B cell (primary cell): ENCODE results near the gene DGCR8. TPM values are rescaled to one million over a fixed set of nuclear protein-coding genes. Genes with fewer than 3 reads are reported as not detected.

ENCODE experiments used
- ATAC-seq: fragments of 200-7000 bp; cut with Tn5 transposase; one replicate; pipeline ENCODE4 v1.10.0; 2021; ENCODE audit warnings: low read depth, mild to moderate bottlenecking, moderate number of reproducible peaks, moderate library complexity
- CTCF ChIA-PET: fragments of 350-600 bp; sonication (Branson Sonifier 250); formaldehyde crosslinking; loops from one replicate; lab custom pipeline; 2021; ENCODE audit warnings: antibody characterized with exemption, inconsistent platforms; lab: Charles Lee
- POLR2A ChIA-PET: fragments of 350-600 bp; sonication (Branson Sonifier 250); formaldehyde crosslinking; loops from one replicate; lab custom pipeline; 2021; ENCODE audit warnings: antibody characterized with exemption; lab: Charles Lee
- DNase-seq: peaks from one replicate; pipeline ENCODE4 v3.0.0; 2013
- H2AFZ ChIP-seq: 2 replicates; pipeline ENCODE4 v1.6.1; 2012; ENCODE audit warnings: mild to moderate bottlenecking, low read depth, low read length; ENCODE audit not compliant: insufficient read depth, poor library complexity, severe bottlenecking
- H3K27ac ChIP-seq, 2 donors: 1 replicate in 1 of 2; 2 replicates in 1 of 2; pipeline ENCODE4 v1.5.1; 2012 to 2013; ENCODE audit warnings: low read length in 2 of 2, mild to moderate bottlenecking in 2 of 2, moderate library complexity in 1 of 2
- H3K27me3 ChIP-seq, 4 experiments: fragments of 200-600 bp in 1 of 4; sonication (generic) in 1 of 4; replicated peaks in 1 of 4; 1 replicate in 2 of 4; 2 replicates in 2 of 4; pipeline versions ENCODE4 v1.6.1 to v1.7.0; 2013 to 2016; ENCODE audit warnings: low read length in 3 of 4, mild to moderate bottlenecking in 2 of 4, mixed read lengths in 1 of 4, moderate library complexity in 1 of 4; ENCODE audit not compliant: insufficient read depth in 4 of 4, control insufficient read depth in 3 of 4; ENCODE audit errors: control extremely low read depth in 1 of 4
- H3K36me3 ChIP-seq, 2 experiments: replicated peaks in 1 of 2; 1 replicate in 1 of 2; 2 replicates in 1 of 2; pipeline versions ENCODE4 v1.6.1 to v1.7.1; 2013; ENCODE audit warnings: low read length in 1 of 2; ENCODE audit not compliant: insufficient read depth in 2 of 2, control insufficient read depth in 1 of 2; ENCODE audit errors: control extremely low read depth in 1 of 2, extremely low read depth in 1 of 2
- H3K4me1 ChIP-seq, 2 donors: fragments of 200-600 bp in 1 of 2; sonication (generic) in 1 of 2; 1 replicate in 1 of 2; 2 replicates in 1 of 2; pipeline versions ENCODE4 v1.5.1 to v1.6.1; 2013 to 2017; ENCODE audit warnings: low read length in 2 of 2; ENCODE audit not compliant: control insufficient read depth in 2 of 2, insufficient read depth in 2 of 2
- H3K4me2 ChIP-seq: replicated peaks from 2 replicates; pipeline ENCODE3; 2012; ENCODE audit warnings: mild to moderate bottlenecking, low read depth, low read length; ENCODE audit not compliant: poor library complexity, severe bottlenecking
- H3K4me3 ChIP-seq, 5 experiments: fragments of 200-600 bp in 1 of 5; sonication (generic) in 1 of 5; 1 replicate in 3 of 5; 2 replicates in 2 of 5; pipeline versions ENCODE4 v1.5.1 to v1.7.0; 2011 to 2016; ENCODE audit warnings: low read length in 4 of 5, mild to moderate bottlenecking in 4 of 5, low read depth in 2 of 5, control low read depth in 1 of 5, moderate library complexity in 1 of 5; ENCODE audit not compliant: insufficient read depth in 1 of 5; ENCODE audit errors: control extremely low read depth in 1 of 5, extremely low read depth in 1 of 5
- H3K79me2 ChIP-seq: fragments of 200-600 bp; sonication (generic); one replicate; pipeline ENCODE4 v1.6.0; 2016; ENCODE audit warnings: low read length; ENCODE audit not compliant: control insufficient read depth, insufficient read depth
- H3K9ac ChIP-seq: fragments of 200-600 bp; sonication (generic); 2 replicates; pipeline ENCODE4 v1.6.1; 2017; ENCODE audit warnings: mild to moderate bottlenecking, low read length, moderate library complexity
- H3K9me3 ChIP-seq, 3 donors: one replicate each; pipeline versions ENCODE4 v1.6.1 to v1.7.1; 2013; ENCODE audit warnings: low read length in 2 of 3; ENCODE audit not compliant: control insufficient read depth in 2 of 3, insufficient read depth in 1 of 3; ENCODE audit errors: control extremely low read depth in 1 of 3
- H4K20me1 ChIP-seq: 2 replicates; pipeline ENCODE4 v1.6.0; 2012; ENCODE audit warnings: mild to moderate bottlenecking, low read length; ENCODE audit not compliant: insufficient read depth, control insufficient read depth, poor library complexity, severe bottlenecking
- H3K27ac Mint-ChIP-seq: one replicate; pipeline ENCODE4 v1.8.0; 2021; ENCODE audit warnings: mixed read lengths
- H3K27me3 Mint-ChIP-seq: one replicate; pipeline ENCODE4 v1.8.0; 2021; ENCODE audit warnings: mixed read lengths
- H3K4me1 Mint-ChIP-seq: one replicate; pipeline ENCODE4 v1.8.0; 2021; ENCODE audit warnings: mixed read lengths
- H3K4me3 Mint-ChIP-seq: one replicate; pipeline ENCODE4 v1.8.0; 2021; ENCODE audit warnings: mixed read lengths
- H3K9me3 Mint-ChIP-seq: one replicate; pipeline ENCODE4 v1.8.0; 2022; ENCODE audit warnings: mixed read lengths; ENCODE audit not compliant: insufficient read depth
- EZH2 ChIP-seq: IDR thresholded peaks from 2 replicates; pipeline ENCODE4 v1.6.1; 2012; ENCODE audit warnings: borderline replicate concordance, low read depth, mild to moderate bottlenecking, moderate library complexity, low read length; ENCODE audit not compliant: insufficient read depth, poor library complexity, severe bottlenecking
- WGBS: methylation state at CpG from one replicate; pipeline ENCODE4 v1.1.5; 2013; ENCODE audit warnings: missing lambda C conversion rate; ENCODE audit not compliant: insufficient coverage; 5-methylcytosine and 5-hydroxymethylcytosine counted together
- intact Hi-C: fragments of 100-400 bp; cut with micrococcal nuclease; formaldehyde crosslinking; loops from one replicate; pipeline ENCODE4 v1.10.0; 2022
- polyA plus RNA-seq: library from polyadenylated mRNA; depleted of rRNA; stranded (reverse); fragments of >200 nt; gene quantifications from 2 replicates; pipeline ENCODE4 v1.2.3, GENCODE V29; 2012
- total RNA-seq, 2 donors: library from RNA; stranded (reverse); fragments of 120-200 nt in 1 of 2; gene quantifications; 1 replicate in 1 of 2; 2 replicates in 1 of 2; pipeline versions ENCODE4 v1.2.3 to v1.2.4, GENCODE V29; 2013 to 2022
- TF ChIP-seq, protein P1 (sequence below): fragments of 200-600 bp; IDR thresholded peaks from one replicate; pipeline ENCODE4 v1.8.0; 2022; ENCODE audit warnings: antibody characterized with exemption, mild to moderate bottlenecking

DGCR8 gene
- total and polyA plus RNA-seq, 2 donors (not counting 1 experiment from before 2014, with no cell fraction given) = 19.6 to 43.2 TPM

DNA sequence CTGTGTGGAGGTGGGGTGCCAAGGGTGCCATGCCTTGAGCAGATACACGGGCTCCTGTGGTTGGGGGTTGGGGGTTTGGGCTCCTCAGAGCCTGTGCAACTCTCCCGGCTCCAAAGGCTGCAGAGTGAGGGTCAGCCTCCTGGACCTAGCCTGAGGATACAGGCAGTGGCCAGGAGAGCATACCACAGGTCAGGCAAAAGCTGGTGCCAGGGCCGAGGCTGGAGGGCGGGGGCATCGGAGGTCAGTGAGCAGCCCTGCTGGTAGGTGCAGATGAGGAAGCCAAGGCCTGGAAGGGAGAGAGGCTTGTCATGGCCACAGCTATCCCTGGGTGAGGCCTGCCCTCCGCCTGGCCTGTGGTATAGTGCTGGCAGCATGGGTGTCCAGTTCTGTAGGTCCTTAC lies 25.6 kb upstream of the DGCR8 start:
- H3K4me3 Mint-ChIP-seq = no peak overlapping the region
- H3K9ac ChIP-seq = no peak overlapping the region
- ChIA-PET POLR2A (no interaction called here), CTCF (no interaction called here)
- H4K20me1 ChIP-seq = peaks cover 14% of the 10 kb centered on the region
- H3K27me3 Mint-ChIP-seq = no peaks in the 10 kb centered on the region
- no peak overlapping the region for H3K4me3 ChIP-seq
- no peaks in the 10 kb centered on the region for H3K4me1 ChIP-seq
- WGBS = 97% methylated on average over 6 of the region's 6 CpGs
- H3K9me3 Mint-ChIP-seq = no peaks in the 10 kb centered on the region
- H3K4me2 ChIP-seq = no peak overlapping the region
- H3K27ac Mint-ChIP-seq = no peak overlapping the region
- H3K9me3 ChIP-seq = no peaks in the 10 kb centered on the region
- TF ChIP-seq EZH2 = no peak
- TF ChIP-seq, protein P1, sequence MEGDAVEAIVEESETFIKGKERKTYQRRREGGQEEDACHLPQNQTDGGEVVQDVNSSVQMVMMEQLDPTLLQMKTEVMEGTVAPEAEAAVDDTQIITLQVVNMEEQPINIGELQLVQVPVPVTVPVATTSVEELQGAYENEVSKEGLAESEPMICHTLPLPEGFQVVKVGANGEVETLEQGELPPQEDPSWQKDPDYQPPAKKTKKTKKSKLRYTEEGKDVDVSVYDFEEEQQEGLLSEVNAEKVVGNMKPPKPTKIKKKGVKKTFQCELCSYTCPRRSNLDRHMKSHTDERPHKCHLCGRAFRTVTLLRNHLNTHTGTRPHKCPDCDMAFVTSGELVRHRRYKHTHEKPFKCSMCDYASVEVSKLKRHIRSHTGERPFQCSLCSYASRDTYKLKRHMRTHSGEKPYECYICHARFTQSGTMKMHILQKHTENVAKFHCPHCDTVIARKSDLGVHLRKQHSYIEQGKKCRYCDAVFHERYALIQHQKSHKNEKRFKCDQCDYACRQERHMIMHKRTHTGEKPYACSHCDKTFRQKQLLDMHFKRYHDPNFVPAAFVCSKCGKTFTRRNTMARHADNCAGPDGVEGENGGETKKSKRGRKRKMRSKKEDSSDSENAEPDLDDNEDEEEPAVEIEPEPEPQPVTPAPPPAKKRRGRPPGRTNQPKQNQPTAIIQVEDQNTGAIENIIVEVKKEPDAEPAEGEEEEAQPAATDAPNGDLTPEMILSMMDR = no peak
- no peaks in the 10 kb centered on the region for H3K27me3 ChIP-seq
- no peaks in the 10 kb centered on the region for H3K4me1 Mint-ChIP-seq
- H2AFZ ChIP-seq = no peak overlapping the region
- peaks cover 0 to 64% of the 10 kb centered on the region in 2 experiments for H3K36me3 ChIP-seq
- intact Hi-C loops = no loop called here
- ATAC-seq (no peak), DNase-seq (no peak)
- H3K27ac ChIP-seq = no peak overlapping the region
- peaks cover 3% of the 10 kb centered on the region for H3K79me2 ChIP-seq

DNA sequence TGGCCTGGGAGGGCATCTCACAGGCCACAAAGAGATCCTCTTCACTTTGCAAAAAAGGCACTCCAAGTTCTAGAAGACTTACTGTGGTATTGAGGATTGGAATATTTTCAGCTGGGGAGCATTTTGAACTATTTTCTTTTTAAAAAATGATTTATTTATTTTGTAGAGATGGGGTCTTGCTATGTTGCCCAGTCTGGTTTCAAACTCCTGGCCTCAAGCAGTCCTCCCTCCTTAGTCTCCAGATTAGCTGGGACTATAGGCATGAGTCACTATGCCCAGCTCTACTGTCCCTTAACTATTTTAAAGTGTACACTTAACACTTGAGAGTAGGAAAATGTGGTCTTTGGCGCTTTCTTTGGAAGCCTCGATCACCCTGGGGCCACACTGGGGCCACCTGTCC lies 24.9 kb upstream of the DGCR8 start:
- no peak for ATAC-seq

More for the DNA sequence above, 24.9 kb upstream of the DGCR8 start:
- CTCF ChIA-PET = no interaction called here
- Histone ChIP-seq H2AFZ (no peak overlapping the region), H4K20me1 (peaks cover 14% of the 10 kb centered on the region), H3K27ac (no peak overlapping the region), H3K79me2 (peaks cover 3% of the 10 kb centered on the region), H3K4me1 (no peaks in the 10 kb centered on the region), H3K4me3 (no peak overlapping the region), H3K4me2 (no peak overlapping the region), H3K9me3 (no peaks in the 10 kb centered on the region), H3K36me3 (peaks cover 0 to 66% of the 10 kb centered on the region in 2 experiments), H3K27me3 (no peaks in the 10 kb centered on the region), H3K9ac (no peak overlapping the region)
- no peak overlapping the region for H3K27ac Mint-ChIP-seq
- WGBS = 100% methylated on average over 1 of the region's 2 CpGs
- DNase-seq = no peak
- TF ChIP-seq EZH2 = no peak
- TF ChIP-seq, protein P1 = no peak
- POLR2A ChIA-PET = no interaction called here
- H3K4me1 Mint-ChIP-seq = no peaks in the 10 kb centered on the region
- intact Hi-C loops = no loop called here
- H3K9me3 Mint-ChIP-seq = no peaks in the 10 kb centered on the region
- no peak overlapping the region for H3K4me3 Mint-ChIP-seq
- H3K27me3 Mint-ChIP-seq = no peaks in the 10 kb centered on the region
